ENCODE results near the gene HTR2C.

The HTR2C gene

DNA sequence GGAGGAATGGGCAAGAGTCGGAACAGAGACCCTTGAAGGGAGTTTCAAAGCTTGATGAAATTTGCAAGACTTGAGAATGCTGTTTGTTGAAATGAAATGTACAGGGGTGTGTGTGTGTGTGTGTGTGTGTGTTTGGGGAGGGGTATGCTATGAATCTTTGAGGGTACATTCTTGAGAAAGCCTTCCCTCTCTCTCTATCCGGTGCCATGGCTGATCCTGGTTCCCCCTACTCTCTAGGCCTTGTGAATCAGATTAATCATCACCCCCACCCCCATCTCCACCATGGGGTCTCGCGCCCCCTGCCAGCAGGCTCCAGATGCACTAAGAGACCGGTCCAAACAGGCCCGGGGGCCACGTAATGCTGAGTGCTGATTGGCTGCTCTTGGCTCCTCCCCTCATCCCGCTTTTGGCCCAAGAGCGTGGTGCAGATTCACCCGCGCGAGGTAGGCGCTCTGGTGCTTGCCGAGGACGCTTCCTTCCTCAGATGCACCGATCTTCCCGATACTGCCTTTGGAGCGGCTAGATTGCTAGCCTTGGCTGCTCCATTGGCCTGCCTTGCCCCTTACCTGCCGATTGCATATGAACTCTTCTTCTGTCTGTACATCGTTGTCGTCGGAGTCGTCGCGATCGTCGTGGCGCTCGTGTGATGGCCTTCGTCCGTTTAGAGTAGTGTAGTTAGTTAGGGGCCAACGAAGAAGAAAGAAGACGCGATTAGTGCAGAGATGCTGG lies at the start of gene HTR2C:
Gene HTR2C (plus strand): TSS at position 441 of the 729 bp plus-strand sequence. CDS start 142,851 bp downstream, outside the sequence.
- H3K27me3 ChIP-seq (replicated peaks; ENCODE audit: control insufficient read depth, insufficient read depth, low read length) = peaks cover 88% of the 10 kb centered on the region
- DNase-seq (ENCODE audit: low read depth) = no peak
- H3K9me3 ChIP-seq (ENCODE audit: control insufficient read depth, low read length) = peaks cover 26% of the 10 kb centered on the region
- no peak within 1 kb of the TSS for H3K9ac ChIP-seq (ENCODE audit: low read length)
- H3K4me1 ChIP-seq (ENCODE audit: control insufficient read depth, insufficient read depth, low read length) = peaks cover 2% of the 10 kb centered on the region
- no peaks in the 10 kb centered on the region for H3K36me3 ChIP-seq (ENCODE audit: control insufficient read depth, insufficient read depth, low read length, severe bottlenecking)
- H3K4me3 ChIP-seq (ENCODE audit: low read length) = peak within 1 kb of the TSS; percentile 54

DNA sequence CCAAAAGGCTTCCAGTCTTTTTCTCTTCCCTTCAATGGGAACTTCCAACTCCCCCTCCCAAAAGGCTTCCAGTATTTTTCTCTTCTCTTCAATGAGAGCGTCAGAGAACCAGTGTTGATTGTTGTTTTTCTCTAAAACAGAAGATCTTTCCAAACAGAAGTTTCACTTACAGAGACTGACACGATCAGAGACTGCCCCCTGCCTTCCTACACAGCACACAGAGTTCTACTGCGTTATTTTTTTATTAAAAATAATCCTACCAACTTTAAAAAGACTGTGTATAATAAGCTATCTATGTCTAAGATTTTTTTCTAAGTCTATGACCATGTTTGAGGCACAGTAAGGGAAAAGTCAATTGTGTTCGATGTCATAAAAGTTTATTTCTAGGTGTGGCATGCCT lies 3.5 kb upstream of the HTR2C start:
- Histone ChIP-seq H3K9ac (ENCODE audit: low read length) (no peak overlapping the region), H3K36me3 (ENCODE audit: control insufficient read depth, insufficient read depth, low read length, severe bottlenecking) (no peaks in the 10 kb centered on the region), H3K9me3 (ENCODE audit: control insufficient read depth, low read length) (peaks cover 18% of the 10 kb centered on the region), H3K4me3 (ENCODE audit: low read length) (no peak overlapping the region), H3K27me3 (replicated peaks; ENCODE audit: control insufficient read depth, insufficient read depth, low read length) (peaks cover 66% of the 10 kb centered on the region), H3K4me1 (ENCODE audit: control insufficient read depth, insufficient read depth, low read length) (peaks cover 2% of the 10 kb centered on the region)
- DNase-seq (ENCODE audit: low read depth) = no peak

DNA sequence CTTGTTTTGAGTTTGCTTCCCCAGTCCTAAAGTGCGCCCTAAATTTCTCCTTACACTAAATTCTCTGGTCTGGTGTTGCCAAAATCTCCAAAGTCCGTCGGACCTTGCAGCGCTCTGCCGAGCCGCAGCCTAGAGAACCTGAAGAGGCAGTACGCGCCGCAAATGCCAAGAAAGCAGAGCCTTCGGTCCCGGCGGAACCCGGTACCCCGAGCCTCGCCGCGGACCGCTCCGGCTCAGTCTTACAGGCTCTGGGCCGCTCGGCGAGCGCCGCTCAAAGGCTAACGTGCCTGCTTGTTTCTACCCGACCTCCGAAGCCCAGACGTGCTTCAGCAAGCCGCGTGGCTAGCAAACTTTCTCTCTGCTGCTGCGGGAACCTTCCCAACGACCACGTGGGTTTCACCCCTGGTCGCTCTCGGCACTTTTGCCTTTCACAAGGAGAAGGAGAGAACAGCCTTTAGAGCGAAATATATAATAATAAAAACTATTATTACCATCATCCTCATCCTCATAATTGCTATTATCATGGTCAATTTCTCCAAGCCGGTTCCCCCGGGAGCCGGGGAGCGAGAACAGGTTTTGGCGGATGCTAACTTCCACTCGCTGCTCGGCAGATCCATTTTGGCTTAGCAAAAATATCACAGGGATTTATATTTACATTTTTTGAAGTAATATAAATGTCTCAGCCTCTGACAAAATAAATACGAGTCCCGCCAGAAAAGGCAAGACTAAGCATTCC lies 2.2 kb upstream of the HTR2C start:
- Histone ChIP-seq H3K27me3 (replicated peaks; ENCODE audit: control insufficient read depth, insufficient read depth, low read length) (peaks cover 78% of the 10 kb centered on the region), H3K36me3 (ENCODE audit: control insufficient read depth, insufficient read depth, low read length, severe bottlenecking) (no peaks in the 10 kb centered on the region), H3K9me3 (ENCODE audit: control insufficient read depth, low read length) (peaks cover 25% of the 10 kb centered on the region), H3K9ac (ENCODE audit: low read length) (no peak overlapping the region), H3K4me1 (ENCODE audit: control insufficient read depth, insufficient read depth, low read length) (peaks cover 2% of the 10 kb centered on the region), H3K4me3 (ENCODE audit: low read length) (peak overlapping the region; percentile 52)
- no peak for DNase-seq (ENCODE audit: low read depth)

DNA sequence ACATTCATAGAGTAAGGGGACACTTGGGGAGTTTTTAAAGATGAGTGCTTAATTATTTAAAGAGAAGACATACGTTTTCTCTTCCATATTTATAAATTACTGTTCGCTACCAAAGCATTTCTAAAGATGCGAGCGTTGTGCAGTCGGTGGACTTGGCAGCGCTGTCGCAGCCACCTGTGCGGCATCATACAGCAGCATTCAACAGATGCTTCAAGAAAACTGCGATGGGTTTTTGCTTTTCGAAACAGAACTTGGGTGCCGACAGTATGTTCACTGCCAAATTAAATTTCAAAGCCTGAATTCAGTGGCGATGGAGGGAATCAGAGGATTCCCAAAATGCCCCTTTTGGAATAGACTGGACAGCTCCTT lies 1.6 kb upstream of the HTR2C start:
- H3K27me3 ChIP-seq (replicated peaks; ENCODE audit: control insufficient read depth, insufficient read depth, low read length) = peaks cover 78% of the 10 kb centered on the region
- H3K9ac ChIP-seq (ENCODE audit: low read length) = no peak overlapping the region
- H3K4me3 ChIP-seq (ENCODE audit: low read length) = no peak overlapping the region
- DNase-seq (ENCODE audit: low read depth) = no peak
- H3K36me3 ChIP-seq (ENCODE audit: control insufficient read depth, insufficient read depth, low read length, severe bottlenecking) = no peaks in the 10 kb centered on the region
- peaks cover 2% of the 10 kb centered on the region for H3K4me1 ChIP-seq (ENCODE audit: control insufficient read depth, insufficient read depth, low read length)
- H3K9me3 ChIP-seq (ENCODE audit: control insufficient read depth, low read length) = peaks cover 25% of the 10 kb centered on the region

DNA sequence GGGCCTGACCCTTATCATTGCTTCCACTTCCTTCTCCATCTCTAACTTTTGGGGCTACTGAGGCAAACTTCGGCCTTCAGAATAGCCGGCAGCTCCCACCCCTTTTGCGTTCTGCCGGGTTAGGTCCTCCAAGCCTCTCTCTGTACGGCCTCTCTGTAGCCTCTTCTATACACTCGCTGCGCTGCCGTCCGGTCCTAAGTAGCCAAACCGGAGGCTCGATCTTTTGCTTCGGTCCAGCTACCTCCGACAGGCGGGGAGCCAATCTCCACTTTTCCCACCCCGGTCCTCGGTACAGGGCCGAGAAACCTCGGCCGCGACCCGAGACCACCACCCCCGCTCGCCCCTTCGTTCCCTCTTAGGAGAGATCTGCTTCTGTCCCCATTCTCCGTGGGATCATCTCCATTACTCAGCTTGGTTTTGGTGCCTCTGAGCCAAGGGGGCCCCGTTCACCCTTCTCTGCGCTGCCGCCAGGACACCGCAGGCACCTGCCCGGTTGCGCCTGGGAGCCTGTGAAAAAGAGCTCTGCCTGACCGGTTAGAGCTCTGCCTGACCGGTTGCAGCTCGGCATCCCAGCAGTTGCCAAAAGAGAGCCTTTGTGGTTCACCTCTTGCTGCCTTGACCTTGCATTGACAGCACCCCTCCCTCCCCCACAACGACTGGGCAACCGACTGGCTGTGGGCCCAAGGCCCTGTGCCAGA lies 1.0 kb upstream of the HTR2C start:
- no peak for DNase-seq (ENCODE audit: low read depth)
- peaks cover 2% of the 10 kb centered on the region for H3K4me1 ChIP-seq (ENCODE audit: control insufficient read depth, insufficient read depth, low read length)
- no peak overlapping the region for H3K9ac ChIP-seq (ENCODE audit: low read length)
- H3K27me3 ChIP-seq (replicated peaks; ENCODE audit: control insufficient read depth, insufficient read depth, low read length) = peaks cover 82% of the 10 kb centered on the region
- no peaks in the 10 kb centered on the region for H3K36me3 ChIP-seq (ENCODE audit: control insufficient read depth, insufficient read depth, low read length, severe bottlenecking)
- H3K4me3 ChIP-seq (ENCODE audit: low read length) = no peak overlapping the region
- H3K9me3 ChIP-seq (ENCODE audit: control insufficient read depth, low read length) = peaks cover 28% of the 10 kb centered on the region

DNA sequence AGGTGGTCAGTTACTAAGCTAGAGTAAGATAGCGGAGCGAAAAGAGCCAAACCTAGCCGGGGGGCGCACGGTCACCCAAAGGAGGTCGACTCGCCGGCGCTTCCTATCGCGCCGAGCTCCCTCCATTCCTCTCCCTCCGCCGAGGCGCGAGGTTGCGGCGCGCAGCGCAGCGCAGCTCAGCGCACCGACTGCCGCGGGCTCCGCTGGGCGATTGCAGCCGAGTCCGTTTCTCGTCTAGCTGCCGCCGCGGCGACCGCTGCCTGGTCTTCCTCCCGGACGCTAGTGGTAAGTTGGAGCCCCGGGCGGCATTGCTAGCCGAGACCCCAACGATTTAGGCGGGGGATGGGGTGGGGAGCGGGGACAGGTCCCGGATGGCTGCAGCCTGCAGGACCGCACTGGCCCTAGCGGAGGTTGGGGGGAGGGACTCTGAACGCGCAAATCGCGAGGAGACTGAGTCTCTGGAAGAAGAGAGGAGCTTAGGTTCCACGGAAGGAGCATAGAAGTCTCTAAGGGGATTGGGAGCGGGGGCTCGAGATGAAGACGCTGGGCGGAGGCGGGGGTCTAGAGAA lies 573 bp downstream of the HTR2C start:
- H3K9me3 ChIP-seq (ENCODE audit: control insufficient read depth, low read length) = peaks cover 23% of the 10 kb centered on the region
- H3K4me3 ChIP-seq (ENCODE audit: low read length) = peak overlapping the region; percentile 54
- H3K9ac ChIP-seq (ENCODE audit: low read length) = no peak overlapping the region
- peaks cover 2% of the 10 kb centered on the region for H3K4me1 ChIP-seq (ENCODE audit: control insufficient read depth, insufficient read depth, low read length)
- no peaks in the 10 kb centered on the region for H3K36me3 ChIP-seq (ENCODE audit: control insufficient read depth, insufficient read depth, low read length, severe bottlenecking)
- peaks cover 88% of the 10 kb centered on the region for H3K27me3 ChIP-seq (replicated peaks; ENCODE audit: control insufficient read depth, insufficient read depth, low read length)
- peak; percentile 8 for DNase-seq (ENCODE audit: low read depth)

DNA sequence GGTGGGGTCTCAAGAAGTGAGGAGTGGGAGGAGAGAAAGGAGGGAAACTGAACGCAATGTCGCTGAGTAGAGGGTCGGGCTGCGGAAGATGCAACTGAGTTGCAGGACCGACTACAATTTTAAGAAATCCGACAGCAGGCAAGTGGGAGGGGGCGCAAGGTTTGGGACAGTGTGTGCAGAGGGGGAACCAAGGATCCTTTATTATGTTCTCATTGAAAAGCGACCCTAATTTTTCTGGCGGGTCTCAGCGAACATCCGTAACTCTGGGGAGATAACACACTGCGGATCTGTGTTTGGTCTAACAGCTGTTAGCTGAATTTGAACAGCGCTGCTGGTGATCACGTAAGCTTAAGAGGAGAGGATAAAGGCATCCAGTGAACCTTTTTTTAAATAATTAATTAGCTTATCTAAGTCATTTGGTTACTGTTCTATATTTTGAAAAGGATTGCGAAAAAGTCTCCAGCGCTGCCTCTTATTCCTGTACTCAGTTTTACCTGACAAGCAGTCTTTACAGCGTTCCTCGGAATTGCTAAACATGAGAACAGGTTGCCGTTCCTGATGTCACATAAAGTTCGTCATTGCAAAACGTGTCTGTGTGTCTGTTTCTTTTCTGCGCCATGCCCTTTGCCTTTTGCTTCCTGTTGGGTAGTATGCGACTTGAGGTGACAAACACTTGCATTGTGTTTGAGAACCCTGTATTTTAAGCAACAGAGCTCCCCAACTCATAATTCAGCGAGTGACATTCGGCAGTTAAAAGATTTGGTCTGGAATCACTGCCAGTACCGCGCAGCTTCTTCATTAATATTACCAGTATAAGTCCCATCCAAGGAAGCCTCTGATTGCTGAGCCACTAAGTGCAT lies 1.3 kb downstream of the HTR2C start:
- Histone ChIP-seq H3K9ac (ENCODE audit: low read length) (no peak overlapping the region), H3K4me3 (ENCODE audit: low read length) (peak overlapping the region; percentile 54), H3K36me3 (ENCODE audit: control insufficient read depth, insufficient read depth, low read length, severe bottlenecking) (no peaks in the 10 kb centered on the region), H3K4me1 (ENCODE audit: control insufficient read depth, insufficient read depth, low read length) (peaks cover 2% of the 10 kb centered on the region), H3K27me3 (replicated peaks; ENCODE audit: control insufficient read depth, insufficient read depth, low read length) (peaks cover 83% of the 10 kb centered on the region), H3K9me3 (ENCODE audit: control insufficient read depth, low read length) (peaks cover 19% of the 10 kb centered on the region)
- DNase-seq (ENCODE audit: low read depth) = no peak

DNA sequence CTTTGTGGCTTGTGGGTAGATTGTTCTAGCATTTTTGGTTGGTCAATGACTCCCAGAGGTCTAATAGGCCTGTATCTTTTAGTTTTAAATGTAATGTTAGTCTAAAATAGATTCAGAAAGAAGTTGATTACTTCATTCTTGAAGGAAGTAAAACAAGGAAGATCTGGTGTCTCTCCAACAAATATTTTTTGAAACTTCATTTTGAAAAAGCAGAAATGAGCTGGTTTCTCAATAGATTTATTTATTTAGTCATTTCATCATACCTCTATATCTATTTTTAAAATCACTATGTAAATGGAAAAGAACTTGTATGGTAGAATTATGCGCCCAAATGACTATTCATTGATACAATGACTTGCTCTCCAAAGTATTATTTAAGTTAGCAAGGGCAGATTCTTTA lies 7.2 kb downstream of the HTR2C start:
- H3K27me3 ChIP-seq (replicated peaks; ENCODE audit: control insufficient read depth, insufficient read depth, low read length) = peaks cover 37% of the 10 kb centered on the region
- no peaks in the 10 kb centered on the region for H3K4me1 ChIP-seq (ENCODE audit: control insufficient read depth, insufficient read depth, low read length)
- no peaks in the 10 kb centered on the region for H3K36me3 ChIP-seq (ENCODE audit: control insufficient read depth, insufficient read depth, low read length, severe bottlenecking)
- no peak overlapping the region for H3K4me3 ChIP-seq (ENCODE audit: low read length)
- H3K9me3 ChIP-seq (ENCODE audit: control insufficient read depth, low read length) = peaks cover 3% of the 10 kb centered on the region
- H3K9ac ChIP-seq (ENCODE audit: low read length) = no peak overlapping the region
- DNase-seq (ENCODE audit: low read depth) = no peak

DNA sequence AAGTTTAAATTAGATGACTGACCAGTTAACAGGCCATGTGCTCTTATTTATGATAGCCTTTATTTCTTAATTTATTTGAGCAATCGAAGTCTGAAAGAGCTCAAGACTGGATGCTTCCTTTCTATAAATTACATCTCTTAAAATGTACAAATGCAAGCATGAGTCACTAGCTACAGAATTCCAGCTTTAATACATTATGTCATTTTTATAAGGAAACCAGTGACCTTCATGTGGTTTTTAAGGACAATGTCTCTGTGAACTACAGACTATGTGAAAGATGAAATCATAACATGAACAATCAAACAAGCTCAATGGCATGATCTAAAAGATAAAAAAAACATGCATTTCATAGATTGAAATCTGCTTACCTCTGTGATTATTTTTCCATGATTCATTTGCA lies 15.4 kb downstream of the HTR2C start:
- no peak overlapping the region for H3K9ac ChIP-seq (ENCODE audit: low read length)
- peaks cover 13% of the 10 kb centered on the region for H3K27me3 ChIP-seq (replicated peaks; ENCODE audit: control insufficient read depth, insufficient read depth, low read length)
- no peaks in the 10 kb centered on the region for H3K4me1 ChIP-seq (ENCODE audit: control insufficient read depth, insufficient read depth, low read length)
- DNase-seq (ENCODE audit: low read depth) = no peak
- no peaks in the 10 kb centered on the region for H3K9me3 ChIP-seq (ENCODE audit: control insufficient read depth, low read length)
- no peaks in the 10 kb centered on the region for H3K36me3 ChIP-seq (ENCODE audit: control insufficient read depth, insufficient read depth, low read length, severe bottlenecking)
- no peak overlapping the region for H3K4me3 ChIP-seq (ENCODE audit: low read length)

DNA sequence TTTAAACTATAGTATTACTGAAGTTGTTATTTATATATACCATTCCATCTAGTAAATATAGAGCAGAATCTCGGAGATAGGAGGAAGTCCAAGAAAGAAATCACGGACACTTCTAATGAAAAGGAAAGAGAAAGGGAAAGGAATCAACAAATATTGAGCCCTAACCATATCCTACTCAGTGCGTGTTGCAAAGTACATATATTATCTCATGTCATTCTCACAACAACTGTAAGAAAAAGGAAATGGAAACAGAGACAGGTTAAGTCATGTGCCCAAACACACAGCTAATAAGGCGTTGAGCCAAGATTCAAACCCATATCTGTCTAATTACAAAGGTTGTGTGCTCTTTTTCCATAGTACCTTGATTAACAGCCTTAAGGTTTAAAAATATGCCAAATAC lies 16.0 kb downstream of the HTR2C start:
- Histone ChIP-seq H3K4me1 (ENCODE audit: control insufficient read depth, insufficient read depth, low read length) (no peaks in the 10 kb centered on the region), H3K27me3 (replicated peaks; ENCODE audit: control insufficient read depth, insufficient read depth, low read length) (peaks cover 13% of the 10 kb centered on the region), H3K9ac (ENCODE audit: low read length) (no peak overlapping the region), H3K9me3 (ENCODE audit: control insufficient read depth, low read length) (no peaks in the 10 kb centered on the region), H3K36me3 (ENCODE audit: control insufficient read depth, insufficient read depth, low read length, severe bottlenecking) (no peaks in the 10 kb centered on the region), H3K4me3 (ENCODE audit: low read length) (no peak overlapping the region)
- no peak for DNase-seq (ENCODE audit: low read depth)
